Subcutaneous adipose tissue (tissue), 4 donors: ENCODE measurements around the gene CRY2. TPM values are rescaled to one million over a fixed set of nuclear protein-coding genes. Genes with fewer than 3 reads are reported as not detected.

ENCODE experiments used
- CTCF ChIP-seq: fragments of 450-650 bp; IDR thresholded peaks from one replicate; pipeline ENCODE4 v1.5.1; 2016; ENCODE audit warnings: low read depth, mild to moderate bottlenecking, control low read depth, antibody characterized with exemption, moderate library complexity
- total RNA-seq, 4 donors: library from RNA; depleted of rRNA; stranded (reverse); fragments of >200 nt; gene quantifications; one replicate each; pipeline ENCODE4 v1.1.0, GENCODE V29; 2016

Gene CRY2
- total RNA-seq, 4 donors from 2014 or later = 28.0 to 84.2 (median 39.4) TPM

GRCh38 chr11:45803971-45804760, 43.1 kb upstream of the CRY2 start:
- no peak for TF ChIP-seq CTCF

GRCh38 chr11:45804761-45805304, 42.4 kb upstream of the CRY2 start, which contains the start of gene SLC35C1:
Gene SLC35C1 (plus strand): TSS chr11:45805149. CDS start chr11:45805802, 653 bp downstream.
- TF ChIP-seq CTCF = no peak

- no peak for TF ChIP-seq CTCF
Observed at GRCh38 chr11:45805305-45806071, 41.8 kb upstream of the CRY2 start.

GRCh38 chr11:45806072-45806933, 41.0 kb upstream of the CRY2 start:
- no peak for TF ChIP-seq CTCF

GRCh38 chr11:45806937-45807791, 40.1 kb upstream of the CRY2 start:
- no peak for TF ChIP-seq CTCF

- no peak for TF ChIP-seq CTCF
Observed at GRCh38 chr11:45807792-45808238, 39.5 kb upstream of the CRY2 start.
